Activated gamma-delta T cell (primary cell): ENCODE data around the gene VWF.
"Not testable (repeated sequence)": the region's sequence is repeated elsewhere in the genome, so short reads cannot be mapped to it uniquely, and the experiment has no call there.

Experiments
- DNase-seq: peaks from one replicate; lab custom pipeline; 2025; lab: John Stamatoyannopoulos, UW
- total RNA-seq, 2 donors: gene quantifications; one replicate each; lab custom pipeline; 2026; lab: John Stamatoyannopoulos, UW

VWF gene
- total RNA-seq: 0.51 to 4.9 reads per million in 2 donors

GRCh38 chr12:6124411-6125309, at the start of gene VWF:
VWF (minus strand) TSS chr12:6124670; CDS start chr12:6123196, 1,474 bp downstream.
- no peak for DNase-seq

- DNase-seq: no peak
These were observed 48.4 kb upstream of the VWF start for GRCh38 chr12:6172862-6173261.

GRCh38 chr12:6172086-6172485, 47.6 kb upstream of the VWF start:
- no peak for DNase-seq

GRCh38 chr12:6171409-6172015, 47.0 kb upstream of the VWF start:
- DNase-seq: no peak

GRCh38 chr12:6167327-6168280, 43.1 kb upstream of the VWF start:
- no peak for DNase-seq

- DNase-seq: no peak
These were observed 42.3 kb upstream of the VWF start for GRCh38 chr12:6166808-6167207.

GRCh38 chr12:6165395-6165794, 40.9 kb upstream of the VWF start:
- no peak for DNase-seq

GRCh38 chr12:6163416-6164060, 39.1 kb upstream of the VWF start:
- no peak for DNase-seq

- DNase-seq: no peak
These were observed 36.8 kb upstream of the VWF start for GRCh38 chr12:6161124-6161882.

- DNase-seq: not testable (repeated sequence)
These were observed 35.7 kb upstream of the VWF start for GRCh38 chr12:6160049-6160649.

- DNase-seq: not testable (repeated sequence)
These were observed 34.9 kb upstream of the VWF start for GRCh38 chr12:6159166-6160011.

GRCh38 chr12:6158749-6159148, 34.3 kb upstream of the VWF start:
- no peak for DNase-seq

GRCh38 chr12:6158255-6158654, 33.8 kb upstream of the VWF start:
- DNase-seq: no peak

- DNase-seq: no peak
These were observed 33.0 kb upstream of the VWF start for GRCh38 chr12:6157482-6157881.

GRCh38 chr12:6154730-6155459, 30.4 kb upstream of the VWF start:
- no peak for DNase-seq

- DNase-seq: not testable (repeated sequence)
These were observed 24.3 kb upstream of the VWF start for GRCh38 chr12:6148722-6149121.

- no peak for DNase-seq
These were observed 23.6 kb upstream of the VWF start for GRCh38 chr12:6148061-6148460.

GRCh38 chr12:6146951-6147350, 22.5 kb upstream of the VWF start:
- no peak for DNase-seq

GRCh38 chr12:6146509-6146908, 22.0 kb upstream of the VWF start:
- no peak for DNase-seq
